HG03520 (cell line): ENCODE results near the gene P2RY8.
"Not testable (repeated sequence)": the region's sequence is repeated elsewhere in the genome, so short reads cannot be mapped to it uniquely, and the experiment has no call there.

Source experiments
- ATAC-seq: cut with Tn5 transposase; IDR thresholded peaks from one replicate; pipeline ENCODE4 v1.9.1; 2021; ENCODE audit warnings: mild to moderate bottlenecking, moderate library complexity; ENCODE audit not compliant: unreplicated experiment

The P2RY8 gene

DNA sequence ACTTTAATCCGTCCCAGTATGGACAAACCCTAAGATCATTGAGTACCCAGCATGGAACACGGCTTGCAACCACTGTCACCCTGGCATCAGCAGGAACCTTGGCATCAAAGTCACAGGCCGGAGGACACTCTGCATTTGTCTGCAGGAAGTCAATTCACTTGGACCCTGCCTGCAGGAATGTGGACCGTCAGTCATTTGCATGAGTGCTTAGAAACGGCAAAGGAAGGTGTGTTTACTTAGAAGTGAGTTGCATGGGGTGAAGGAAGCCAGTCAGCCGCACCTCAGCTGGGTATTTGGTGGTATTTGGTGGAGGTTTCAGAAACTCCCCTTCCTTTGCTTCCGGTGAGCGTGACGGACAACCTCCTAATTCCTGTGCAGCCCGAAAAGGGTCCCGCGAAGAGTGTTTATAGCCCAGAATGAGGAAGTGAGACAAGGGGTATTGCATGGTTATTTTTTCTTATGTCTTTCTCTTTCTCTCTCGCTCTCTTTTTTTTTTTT, 15.5 kb downstream of the P2RY8 start:
- peak; percentile 85 for ATAC-seq

GRCh38 chrX:1520350-1520749, 16.6 kb downstream of the P2RY8 start:
- no peak for ATAC-seq

GRCh38 chrX:1519022-1519497, 17.9 kb downstream of the P2RY8 start:
- no peak for ATAC-seq

GRCh38 chrX:1518512-1518911, 18.5 kb downstream of the P2RY8 start:
- ATAC-seq = no peak

DNA sequence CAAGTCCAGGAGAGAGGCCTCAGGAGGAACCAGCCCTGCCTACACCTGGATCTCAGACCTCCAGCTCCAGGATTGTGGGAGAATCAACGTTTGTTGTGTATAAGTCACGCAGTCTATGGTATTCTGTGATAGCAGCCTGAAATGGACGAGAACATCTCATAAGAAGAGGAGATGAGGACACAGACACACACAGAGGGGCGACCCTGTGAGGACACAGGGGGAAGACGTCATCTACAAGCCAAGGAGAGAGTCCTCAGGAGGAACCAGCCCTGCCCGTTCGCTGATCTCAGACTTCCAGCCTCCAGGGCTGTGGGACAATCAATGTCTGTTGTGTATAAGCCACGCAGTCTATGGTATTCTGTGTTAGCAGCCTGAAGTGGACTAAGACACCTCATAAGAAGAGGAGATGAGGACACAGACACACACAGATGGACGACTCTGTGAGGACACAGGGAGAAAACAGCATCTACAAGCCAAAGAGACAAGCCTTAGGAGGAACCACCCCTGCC, 20.3 kb downstream of the P2RY8 start:
- no peak for ATAC-seq

DNA sequence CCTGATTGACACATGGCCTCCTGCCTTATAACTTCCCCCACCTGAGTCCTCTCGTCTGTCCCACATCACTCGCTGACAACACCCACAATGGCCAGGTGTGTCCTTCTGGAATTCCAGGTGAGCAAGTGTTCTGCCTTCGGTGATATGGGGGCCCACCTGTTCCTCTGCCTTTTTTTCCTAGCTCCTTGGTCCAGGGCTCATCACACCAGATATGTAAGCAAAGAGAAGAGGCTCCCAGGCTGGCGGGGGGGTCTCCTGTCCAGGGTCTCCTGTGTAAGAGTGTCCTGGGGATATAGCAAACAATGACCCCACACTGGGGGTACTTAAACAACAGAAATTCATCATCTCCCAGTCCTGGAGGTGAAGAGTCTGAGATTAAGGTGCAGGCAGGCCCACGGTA, 25.2 kb downstream of the P2RY8 start:
- ATAC-seq = no peak

GRCh38 chrX:1511150-1511549, 25.8 kb downstream of the P2RY8 start:
- ATAC-seq = no peak

DNA sequence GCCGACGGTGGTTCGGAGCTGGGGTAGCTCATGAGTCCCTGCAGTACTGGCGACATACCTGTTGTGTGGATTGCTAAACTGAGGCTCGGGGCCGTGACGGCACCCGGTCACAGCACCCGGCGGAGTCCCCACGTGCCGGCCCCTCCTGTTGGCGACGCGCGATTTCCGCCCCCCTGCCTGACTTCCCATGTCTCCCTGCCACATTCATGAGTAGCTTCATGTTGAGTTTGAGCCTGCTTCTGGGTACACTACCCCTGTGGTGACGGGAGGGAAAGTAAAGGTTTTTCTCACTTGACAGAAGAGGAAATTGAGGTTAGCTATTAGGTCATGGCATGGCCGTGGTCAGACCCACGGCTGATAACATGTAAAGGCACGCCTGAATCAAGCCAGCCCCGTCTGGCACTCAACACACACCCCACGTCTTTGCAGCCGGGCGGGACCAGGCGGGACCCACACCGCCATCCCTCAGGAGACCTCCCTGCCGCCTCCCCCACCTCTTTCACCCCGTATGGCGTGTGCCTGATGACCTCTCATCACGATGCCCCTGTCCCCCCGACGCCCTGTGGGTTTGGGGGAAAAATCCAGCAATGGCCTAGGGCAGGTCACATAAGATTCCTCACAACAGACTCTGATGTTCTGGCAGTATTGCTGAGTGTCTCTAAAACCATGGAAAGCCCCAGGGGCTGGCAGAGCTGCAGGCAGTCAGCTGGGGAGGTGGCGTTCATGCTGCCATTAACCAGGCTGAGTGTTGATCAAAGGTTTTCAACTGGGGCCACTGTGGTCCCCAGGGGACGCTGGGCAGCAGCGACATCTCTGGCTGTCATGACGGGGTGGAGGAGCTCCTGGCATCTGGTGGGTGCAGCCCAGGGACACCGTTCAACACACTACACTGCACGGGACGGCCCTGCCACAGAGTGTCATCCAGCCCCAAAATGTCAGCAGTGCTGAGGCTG, 29.2 kb downstream of the P2RY8 start:
- peak; percentile 75 for ATAC-seq

- no peak for ATAC-seq
These were observed 30.1 kb downstream of the P2RY8 start for GRCh38 chrX:1506916-1507315.

DNA sequence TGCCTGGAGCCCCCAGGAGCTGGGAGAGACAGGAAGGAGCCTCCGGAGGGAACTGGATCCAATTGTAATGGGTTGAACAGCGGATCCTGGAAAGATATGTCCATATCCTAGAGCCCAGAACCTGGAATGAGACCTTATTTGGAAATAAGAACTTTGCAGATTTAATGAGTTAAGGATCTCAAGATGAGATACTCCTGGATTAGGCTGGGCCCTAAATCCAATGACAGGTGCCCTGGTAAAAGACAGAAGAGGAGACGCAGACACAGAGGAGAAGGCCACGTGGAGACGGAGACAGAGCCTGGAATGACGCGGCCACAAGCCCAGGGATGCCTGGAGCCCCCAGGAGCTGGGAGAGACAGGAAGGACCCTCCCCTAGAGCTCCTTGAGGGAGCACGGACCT, 34.1 kb downstream of the P2RY8 start:
- no peak for ATAC-seq

DNA sequence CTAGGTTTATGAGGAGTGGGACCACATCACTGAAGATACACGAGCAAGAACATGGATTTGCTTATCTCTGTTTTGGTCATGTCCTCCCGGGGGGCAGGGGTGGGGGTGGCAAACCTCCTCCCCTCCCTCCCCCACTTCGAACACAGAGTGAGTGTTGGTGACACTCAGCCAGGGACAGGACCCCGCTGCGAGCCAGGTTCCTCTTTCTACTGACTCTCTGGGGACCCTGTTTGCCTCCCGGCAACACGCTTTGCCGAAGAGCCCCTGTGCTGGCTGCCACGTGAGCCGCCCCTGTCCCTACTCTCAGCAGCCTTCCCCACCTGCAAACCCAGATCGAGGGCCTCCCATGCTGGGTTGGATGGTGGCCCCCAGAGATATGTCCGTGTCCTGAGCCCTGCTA, 34.7 kb downstream of the P2RY8 start:
- peak; percentile 33 for ATAC-seq

- ATAC-seq = peak; percentile 67
These were observed 36.0 kb downstream of the P2RY8 start for GRCh38 chrX:1500701-1501624.

- ATAC-seq = no peak
These were observed 40.9 kb downstream of the P2RY8 start for GRCh38 chrX:1496076-1496475.

- peak; percentile 55 for ATAC-seq
These were observed 43.0 kb downstream of the P2RY8 start for GRCh38 chrX:1493877-1494510.

GRCh38 chrX:1493412-1493811, 43.6 kb downstream of the P2RY8 start:
- peak; percentile 0 for ATAC-seq

DNA sequence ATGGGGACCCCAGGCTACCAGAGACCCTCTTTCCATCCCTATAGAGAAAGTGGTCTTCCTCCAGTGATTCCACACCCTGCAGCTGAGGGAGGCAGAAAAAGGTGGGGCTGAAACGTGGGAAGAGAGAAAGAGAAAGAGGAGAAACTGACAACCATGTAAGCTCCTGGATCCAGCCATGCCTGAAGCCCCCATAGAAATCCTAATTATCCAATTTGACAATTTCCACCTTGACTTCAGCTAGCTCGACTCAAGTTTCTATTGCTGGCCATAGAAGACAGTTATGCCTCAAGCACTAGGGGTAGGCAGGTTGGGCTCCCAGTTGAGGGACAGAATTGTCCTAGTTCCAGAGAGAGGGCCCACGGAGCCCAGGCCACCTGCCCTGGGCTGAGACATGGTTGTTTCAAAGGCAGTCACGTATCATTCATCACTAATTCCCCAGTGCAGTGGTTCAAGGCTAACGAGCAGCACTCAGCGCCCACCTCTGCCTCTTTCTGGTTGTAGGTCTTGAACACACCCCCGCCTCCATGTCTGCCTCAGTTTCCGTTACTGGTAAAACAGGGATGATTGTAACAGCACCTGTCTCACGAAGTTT, 44.5 kb downstream of the P2RY8 start:
- ATAC-seq = no peak

GRCh38 chrX:1491851-1492349, 45.1 kb downstream of the P2RY8 start:
- ATAC-seq = peak; percentile 86

DNA sequence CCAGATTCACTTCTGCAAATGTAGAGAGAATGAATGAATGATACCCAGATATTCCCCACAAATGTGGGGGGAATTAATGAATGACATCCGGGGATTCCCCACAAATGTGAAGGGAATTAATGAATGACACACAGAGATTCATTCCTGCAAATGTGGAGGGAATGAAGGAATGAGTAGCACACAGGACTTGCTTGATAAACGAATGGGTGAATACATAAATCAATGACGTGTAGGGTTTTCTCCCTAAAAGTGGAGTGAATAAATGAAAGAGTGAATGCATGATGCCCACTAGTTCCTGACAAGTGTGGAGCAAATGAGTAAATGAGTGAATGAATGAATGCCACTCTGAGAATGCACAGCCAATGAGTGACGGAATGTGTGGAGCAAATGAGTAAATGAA, 45.7 kb downstream of the P2RY8 start:
- ATAC-seq = not testable (repeated sequence)

- ATAC-seq = not testable (repeated sequence)
These were observed 46.3 kb downstream of the P2RY8 start for GRCh38 chrX:1490723-1491122.

DNA sequence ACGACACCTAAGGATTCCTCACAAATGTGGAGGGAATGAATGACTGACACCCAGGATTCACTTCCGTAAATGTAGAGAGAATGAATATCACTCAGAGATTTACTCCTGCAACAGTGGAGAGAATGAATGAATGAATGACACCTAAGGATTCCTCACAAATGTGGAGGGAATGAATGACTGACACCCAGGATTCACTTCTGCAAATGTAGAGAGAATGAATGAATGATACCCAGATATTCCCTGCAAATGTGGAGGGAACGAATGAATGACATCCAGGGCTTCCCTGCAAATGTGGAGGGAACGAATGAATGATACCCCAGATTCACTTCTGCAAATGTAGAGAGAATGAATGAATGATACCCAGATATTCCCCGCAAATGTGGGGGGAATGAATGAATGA, 47.6 kb downstream of the P2RY8 start:
- ATAC-seq = not testable (repeated sequence)
